Measurements from ENCODE around the gene KDR.

DNA sequence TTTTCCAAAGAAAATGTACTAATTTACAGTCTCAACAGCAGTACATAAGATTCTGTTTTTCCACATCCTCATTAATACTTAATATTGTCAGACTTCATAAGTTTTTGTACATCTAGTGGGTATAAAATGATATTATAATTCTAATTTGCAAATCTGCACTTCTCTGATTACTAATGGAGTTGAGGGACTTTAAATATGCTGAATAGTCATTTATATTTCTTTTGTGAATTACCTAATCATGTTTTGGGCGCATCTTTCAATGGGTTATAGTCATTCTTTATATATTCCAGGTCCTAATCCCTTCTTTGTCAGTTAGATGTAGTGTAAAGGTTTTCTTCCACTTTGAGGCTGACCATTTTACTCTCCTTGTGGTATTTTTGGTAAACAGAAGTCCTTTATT lies 96.1 kb downstream of the KDR start:
- TF ChIP-seq EZH2phosphoT487 (IDR thresholded peaks at IDR 0.05; ENCODE audit: low read depth, severe bottlenecking, unreplicated experiment), result no peak
- TF ChIP-seq, protein P1, sequence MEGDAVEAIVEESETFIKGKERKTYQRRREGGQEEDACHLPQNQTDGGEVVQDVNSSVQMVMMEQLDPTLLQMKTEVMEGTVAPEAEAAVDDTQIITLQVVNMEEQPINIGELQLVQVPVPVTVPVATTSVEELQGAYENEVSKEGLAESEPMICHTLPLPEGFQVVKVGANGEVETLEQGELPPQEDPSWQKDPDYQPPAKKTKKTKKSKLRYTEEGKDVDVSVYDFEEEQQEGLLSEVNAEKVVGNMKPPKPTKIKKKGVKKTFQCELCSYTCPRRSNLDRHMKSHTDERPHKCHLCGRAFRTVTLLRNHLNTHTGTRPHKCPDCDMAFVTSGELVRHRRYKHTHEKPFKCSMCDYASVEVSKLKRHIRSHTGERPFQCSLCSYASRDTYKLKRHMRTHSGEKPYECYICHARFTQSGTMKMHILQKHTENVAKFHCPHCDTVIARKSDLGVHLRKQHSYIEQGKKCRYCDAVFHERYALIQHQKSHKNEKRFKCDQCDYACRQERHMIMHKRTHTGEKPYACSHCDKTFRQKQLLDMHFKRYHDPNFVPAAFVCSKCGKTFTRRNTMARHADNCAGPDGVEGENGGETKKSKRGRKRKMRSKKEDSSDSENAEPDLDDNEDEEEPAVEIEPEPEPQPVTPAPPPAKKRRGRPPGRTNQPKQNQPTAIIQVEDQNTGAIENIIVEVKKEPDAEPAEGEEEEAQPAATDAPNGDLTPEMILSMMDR (IDR thresholded peaks at IDR 0.05; ENCODE audit: poor library complexity), result no peak
